Measurements from ENCODE around the gene OBSCN. TPM values are rescaled to one million over a fixed set of nuclear protein-coding genes. Genes with fewer than 3 reads are reported as not detected.

The OBSCN gene
- total and polyA plus RNA-seq, 2 of the 13 experiments (the other 11 are each of a cell fraction or from before 2014, with no cell fraction given) = 0.20 TPM

DNA sequence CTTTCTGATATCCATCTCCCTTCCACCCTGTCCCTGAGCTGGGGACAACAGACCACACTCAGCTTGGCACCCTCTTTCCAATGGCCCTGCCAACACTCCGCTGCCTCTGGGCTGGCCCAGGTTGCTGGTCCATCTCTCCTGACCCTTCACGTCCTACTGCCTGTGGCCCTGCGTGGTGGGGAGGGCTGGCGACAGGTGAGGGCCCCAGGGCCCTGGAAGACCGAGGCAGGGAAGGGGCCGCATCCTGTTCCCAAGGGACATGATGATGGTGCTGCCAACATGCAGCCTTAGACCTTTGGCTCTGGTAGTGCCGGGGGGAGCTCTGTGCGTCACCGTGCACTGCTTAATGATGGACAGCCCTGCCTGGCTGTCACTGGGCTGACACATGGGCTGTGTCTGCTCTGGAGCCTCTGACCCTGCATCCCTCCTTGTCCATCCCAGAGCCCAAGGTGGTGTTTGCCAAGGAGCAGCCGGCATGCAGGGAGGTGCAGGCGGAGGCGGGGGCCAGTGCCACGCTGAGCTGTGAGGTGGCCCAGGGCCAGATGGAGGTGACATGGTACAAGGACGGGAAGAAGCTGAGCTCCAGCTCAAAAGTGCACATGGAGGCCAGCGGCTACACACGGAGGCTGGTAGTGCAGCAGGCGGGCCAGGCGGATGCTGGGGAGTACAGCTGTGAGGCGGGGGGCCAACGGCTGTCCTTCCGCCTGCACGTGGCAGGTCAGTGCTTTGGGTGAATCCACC is 65.2 kb downstream of the OBSCN start:
- Histone ChIP-seq H3K4me1 (ENCODE audit: insufficient read depth, low read length) (0 out of 2 replicates have a peak, but pooled peaks cover 14% of the 10 kb centered on the region), H3K9ac (ENCODE audit: insufficient read depth, low read depth, low read length) (no peak overlapping the region), H3K9me3 (ENCODE audit: low read length) (no peaks in the 10 kb centered on the region), H3K4me2 (ENCODE audit: low read depth, low read length) (no peak overlapping the region), H3K27ac (ENCODE audit: extremely low read length, insufficient read depth, low read length) (no peak overlapping the region), H3K4me3 (replicated peaks in 1 of 3; ENCODE audit: insufficient read depth in 1 of 3, low read depth in 2 of 3, low read length in 3 of 3) (no peak overlapping the region), H3K36me3 (replicated peaks in 1 of 2; ENCODE audit: control insufficient read depth in 1 of 2, insufficient read depth in 2 of 2, low read length in 2 of 2) (no peaks in the 10 kb centered on the region), H3K79me2 (ENCODE audit: insufficient read depth, low read length) (no peaks in the 10 kb centered on the region), H2AFZ (ENCODE audit: low read length) (no peak overlapping the region), H3K27me3 (ENCODE audit: control insufficient read depth in 1 of 2, insufficient read depth in 2 of 2, low read length in 2 of 2) (peaks cover 14 to 40% of the 10 kb centered on the region in 2 experiments), H4K20me1 (ENCODE audit: insufficient read depth, low read length) (no peaks in the 10 kb centered on the region)
- in situ Hi-C loops (cut with HindIII; ENCODE audit: extremely low pct_ligation_motif_present, low pct_unique_long_range_greater_than_20kb) = no loop called here
- DNase-seq (ENCODE audit: low spot score) = no peak
- ChIA-PET CTCF (ENCODE audit: low intra/inter-chr PET ratio, low total read pairs) (no interaction called here), POLR2A (no interaction called here)
- BruUV-seq (replicated peaks) = no TSS peak
- ATAC-seq = no peak
- FAIRE-seq = no peak
- 55% methylated on average over 5 of the region's 22 CpGs for WGBS (ENCODE audit: low lambda C conversion rate)
- intact Hi-C loops (cut with micrococcal nuclease; ENCODE audit: unreplicated experiment) = no loop called here
- TF ChIP-seq, protein P1, sequence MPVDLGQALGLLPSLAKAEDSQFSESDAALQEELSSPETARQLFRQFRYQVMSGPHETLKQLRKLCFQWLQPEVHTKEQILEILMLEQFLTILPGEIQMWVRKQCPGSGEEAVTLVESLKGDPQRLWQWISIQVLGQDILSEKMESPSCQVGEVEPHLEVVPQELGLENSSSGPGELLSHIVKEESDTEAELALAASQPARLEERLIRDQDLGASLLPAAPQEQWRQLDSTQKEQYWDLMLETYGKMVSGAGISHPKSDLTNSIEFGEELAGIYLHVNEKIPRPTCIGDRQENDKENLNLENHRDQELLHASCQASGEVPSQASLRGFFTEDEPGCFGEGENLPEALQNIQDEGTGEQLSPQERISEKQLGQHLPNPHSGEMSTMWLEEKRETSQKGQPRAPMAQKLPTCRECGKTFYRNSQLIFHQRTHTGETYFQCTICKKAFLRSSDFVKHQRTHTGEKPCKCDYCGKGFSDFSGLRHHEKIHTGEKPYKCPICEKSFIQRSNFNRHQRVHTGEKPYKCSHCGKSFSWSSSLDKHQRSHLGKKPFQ (CRISPR knock-in tag; IDR thresholded peaks at IDR 0.05; ENCODE audit: insufficient replicate concordance) = no peak
- no peak for TF ChIP-seq NR1H2 (CRISPR knock-in tag; IDR thresholded peaks at IDR 0.05; ENCODE audit: borderline replicate concordance, low read depth)
- TF ChIP-seq REXO4 (CRISPR knock-in tag; IDR thresholded peaks at IDR 0.05; ENCODE audit: borderline replicate concordance) = no peak
- TF ChIP-seq, protein P2, sequence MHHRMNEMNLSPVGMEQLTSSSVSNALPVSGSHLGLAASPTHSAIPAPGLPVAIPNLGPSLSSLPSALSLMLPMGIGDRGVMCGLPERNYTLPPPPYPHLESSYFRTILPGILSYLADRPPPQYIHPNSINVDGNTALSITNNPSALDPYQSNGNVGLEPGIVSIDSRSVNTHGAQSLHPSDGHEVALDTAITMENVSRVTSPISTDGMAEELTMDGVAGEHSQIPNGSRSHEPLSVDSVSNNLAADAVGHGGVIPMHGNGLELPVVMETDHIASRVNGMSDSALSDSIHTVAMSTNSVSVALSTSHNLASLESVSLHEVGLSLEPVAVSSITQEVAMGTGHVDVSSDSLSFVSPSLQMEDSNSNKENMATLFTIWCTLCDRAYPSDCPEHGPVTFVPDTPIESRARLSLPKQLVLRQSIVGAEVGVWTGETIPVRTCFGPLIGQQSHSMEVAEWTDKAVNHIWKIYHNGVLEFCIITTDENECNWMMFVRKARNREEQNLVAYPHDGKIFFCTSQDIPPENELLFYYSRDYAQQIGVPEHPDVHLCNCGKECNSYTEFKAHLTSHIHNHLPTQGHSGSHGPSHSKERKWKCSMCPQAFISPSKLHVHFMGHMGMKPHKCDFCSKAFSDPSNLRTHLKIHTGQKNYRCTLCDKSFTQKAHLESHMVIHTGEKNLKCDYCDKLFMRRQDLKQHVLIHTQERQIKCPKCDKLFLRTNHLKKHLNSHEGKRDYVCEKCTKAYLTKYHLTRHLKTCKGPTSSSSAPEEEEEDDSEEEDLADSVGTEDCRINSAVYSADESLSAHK (CRISPR knock-in tag; IDR thresholded peaks at IDR 0.05; ENCODE audit: borderline replicate concordance) = no peak
- TF ChIP-seq, protein P3, sequence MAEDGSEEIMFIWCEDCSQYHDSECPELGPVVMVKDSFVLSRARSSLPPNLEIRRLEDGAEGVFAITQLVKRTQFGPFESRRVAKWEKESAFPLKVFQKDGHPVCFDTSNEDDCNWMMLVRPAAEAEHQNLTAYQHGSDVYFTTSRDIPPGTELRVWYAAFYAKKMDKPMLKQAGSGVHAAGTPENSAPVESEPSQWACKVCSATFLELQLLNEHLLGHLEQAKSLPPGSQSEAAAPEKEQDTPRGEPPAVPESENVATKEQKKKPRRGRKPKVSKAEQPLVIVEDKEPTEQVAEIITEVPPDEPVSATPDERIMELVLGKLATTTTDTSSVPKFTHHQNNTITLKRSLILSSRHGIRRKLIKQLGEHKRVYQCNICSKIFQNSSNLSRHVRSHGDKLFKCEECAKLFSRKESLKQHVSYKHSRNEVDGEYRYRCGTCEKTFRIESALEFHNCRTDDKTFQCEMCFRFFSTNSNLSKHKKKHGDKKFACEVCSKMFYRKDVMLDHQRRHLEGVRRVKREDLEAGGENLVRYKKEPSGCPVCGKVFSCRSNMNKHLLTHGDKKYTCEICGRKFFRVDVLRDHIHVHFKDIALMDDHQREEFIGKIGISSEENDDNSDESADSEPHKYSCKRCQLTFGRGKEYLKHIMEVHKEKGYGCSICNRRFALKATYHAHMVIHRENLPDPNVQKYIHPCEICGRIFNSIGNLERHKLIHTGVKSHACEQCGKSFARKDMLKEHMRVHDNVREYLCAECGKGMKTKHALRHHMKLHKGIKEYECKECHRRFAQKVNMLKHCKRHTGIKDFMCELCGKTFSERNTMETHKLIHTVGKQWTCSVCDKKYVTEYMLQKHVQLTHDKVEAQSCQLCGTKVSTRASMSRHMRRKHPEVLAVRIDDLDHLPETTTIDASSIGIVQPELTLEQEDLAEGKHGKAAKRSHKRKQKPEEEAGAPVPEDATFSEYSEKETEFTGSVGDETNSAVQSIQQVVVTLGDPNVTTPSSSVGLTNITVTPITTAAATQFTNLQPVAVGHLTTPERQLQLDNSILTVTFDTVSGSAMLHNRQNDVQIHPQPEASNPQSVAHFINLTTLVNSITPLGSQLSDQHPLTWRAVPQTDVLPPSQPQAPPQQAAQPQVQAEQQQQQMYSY (CRISPR knock-in tag; IDR thresholded peaks at IDR 0.05) = no peak
- no peak for TF ChIP-seq KDM2A (CRISPR knock-in tag; IDR thresholded peaks at IDR 0.05; ENCODE audit: borderline replicate concordance, low read depth)
- no peak for TF ChIP-seq PHF20 (CRISPR knock-in tag; IDR thresholded peaks at IDR 0.05)
- TF ChIP-seq, protein P4, sequence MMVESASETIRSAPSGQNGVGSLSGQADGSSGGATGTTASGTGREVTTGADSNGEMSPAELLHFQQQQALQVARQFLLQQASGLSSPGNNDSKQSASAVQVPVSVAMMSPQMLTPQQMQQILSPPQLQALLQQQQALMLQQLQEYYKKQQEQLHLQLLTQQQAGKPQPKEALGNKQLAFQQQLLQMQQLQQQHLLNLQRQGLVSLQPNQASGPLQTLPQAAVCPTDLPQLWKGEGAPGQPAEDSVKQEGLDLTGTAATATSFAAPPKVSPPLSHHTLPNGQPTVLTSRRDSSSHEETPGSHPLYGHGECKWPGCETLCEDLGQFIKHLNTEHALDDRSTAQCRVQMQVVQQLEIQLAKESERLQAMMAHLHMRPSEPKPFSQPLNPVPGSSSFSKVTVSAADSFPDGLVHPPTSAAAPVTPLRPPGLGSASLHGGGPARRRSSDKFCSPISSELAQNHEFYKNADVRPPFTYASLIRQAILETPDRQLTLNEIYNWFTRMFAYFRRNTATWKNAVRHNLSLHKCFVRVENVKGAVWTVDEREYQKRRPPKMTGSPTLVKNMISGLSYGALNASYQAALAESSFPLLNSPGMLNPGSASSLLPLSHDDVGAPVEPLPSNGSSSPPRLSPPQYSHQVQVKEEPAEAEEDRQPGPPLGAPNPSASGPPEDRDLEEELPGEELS (CRISPR knock-in tag; IDR thresholded peaks at IDR 0.05) = no peak
